Liver (tissue), 9 donors: ENCODE data around the gene KCNJ15. TPM values are rescaled to one million over a fixed set of nuclear protein-coding genes. Genes with fewer than 3 reads are reported as not detected.

ENCODE experiments used
- DNase-seq: peaks from one replicate; pipeline ENCODE4 v3.0.0-alpha.2; 2017; ENCODE audit warnings: low spot score
- H3K27ac ChIP-seq, 2 donors: one replicate each; pipeline ENCODE4 v1.7.0; 2013; ENCODE audit warnings: inconsistent platforms in 2 of 2, low read length in 2 of 2, control low read depth in 1 of 2, low read depth in 1 of 2, mild to moderate bottlenecking in 1 of 2
- H3K27me3 ChIP-seq, 4 donors: one replicate each; pipeline versions ENCODE4 v1.6.1 to v1.7.0; 2013; ENCODE audit warnings: low read length in 3 of 4, inconsistent platforms in 1 of 4, mild to moderate bottlenecking in 1 of 4, moderate library complexity in 1 of 4; ENCODE audit not compliant: control insufficient read depth in 4 of 4, insufficient read depth in 4 of 4
- H3K36me3 ChIP-seq, 4 donors: one replicate each; pipeline versions ENCODE4 v1.6.1 to v1.7.0; 2013; ENCODE audit warnings: low read length in 3 of 4, mild to moderate bottlenecking in 3 of 4, low read depth in 1 of 4, moderate library complexity in 1 of 4; ENCODE audit not compliant: control insufficient read depth in 4 of 4, insufficient read depth in 3 of 4
- H3K4me1 ChIP-seq, 4 donors: one replicate each; pipeline versions ENCODE4 v1.6.1 to v1.7.0; 2013; ENCODE audit warnings: low read length in 3 of 4, mild to moderate bottlenecking in 3 of 4, moderate library complexity in 1 of 4; ENCODE audit not compliant: control insufficient read depth in 4 of 4, insufficient read depth in 4 of 4
- H3K4me3 ChIP-seq, 3 donors: one replicate each; pipeline versions ENCODE4 v1.6.1 to v1.7.0; 2013; ENCODE audit warnings: low read length in 3 of 3, control low read depth in 1 of 3, low read depth in 1 of 3, mild to moderate bottlenecking in 1 of 3
- H3K9ac ChIP-seq, 2 donors: one replicate each; pipeline ENCODE4 v1.7.0; 2013; ENCODE audit warnings: low read length in 2 of 2, mild to moderate bottlenecking in 2 of 2, moderate library complexity in 2 of 2, control low read depth in 1 of 2, low read depth in 1 of 2
- H3K9me3 ChIP-seq, 4 donors: one replicate each; pipeline versions ENCODE4 v1.6.1 to v1.7.0; 2013; ENCODE audit warnings: low read length in 3 of 4; ENCODE audit not compliant: control insufficient read depth in 4 of 4
- CTCF ChIP-seq: fragments of 150-350 bp; IDR thresholded peaks from 2 replicates; pipeline ENCODE4 v1.5.1; 2017; ENCODE audit warnings: improper control_type of control experiment, low read depth, low read length; ENCODE audit not compliant: missing input control
- EGR1 ChIP-seq, 2 donors: IDR thresholded peaks; 2 replicates each; pipeline ENCODE4 v1.6.1; 2016 to 2018; ENCODE audit warnings: antibody characterized with exemption in 2 of 2, low read depth in 2 of 2
- FOXA1 ChIP-seq: IDR thresholded peaks from 2 replicates; pipeline ENCODE4 v1.6.1; 2016; ENCODE audit warnings: antibody characterized with exemption
- FOXA2 ChIP-seq: IDR thresholded peaks from 2 replicates; pipeline ENCODE4 v1.6.1; 2016; ENCODE audit warnings: antibody characterized with exemption
- GABPA ChIP-seq, 2 donors: IDR thresholded peaks in 1 of 2; conservative IDR thresholded peaks in 1 of 2; 2 replicates each; pipeline ENCODE4 v1.6.1; 2016; ENCODE audit warnings: antibody characterized with exemption in 2 of 2, mild to moderate bottlenecking in 1 of 2, moderate library complexity in 1 of 2
- HNF4A ChIP-seq, 2 donors: conservative IDR thresholded peaks; 2 replicates each; pipeline ENCODE4 v1.6.1; 2016; ENCODE audit warnings: antibody characterized with exemption in 2 of 2, mild to moderate bottlenecking in 2 of 2
- HNF4G ChIP-seq: IDR thresholded peaks from 2 replicates; pipeline ENCODE4 v1.6.1; 2016; ENCODE audit warnings: antibody characterized with exemption
- JUND ChIP-seq, 2 donors: IDR thresholded peaks; 2 replicates each; pipeline ENCODE4 v1.6.1; 2016; ENCODE audit warnings: antibody characterized with exemption in 2 of 2
- MAX ChIP-seq: IDR thresholded peaks from 2 replicates; pipeline ENCODE4 v1.6.1; 2016; ENCODE audit warnings: antibody characterized with exemption
- NR2F2 ChIP-seq: IDR thresholded peaks from 2 replicates; pipeline ENCODE4 v1.6.1; 2016; ENCODE audit warnings: antibody characterized with exemption
- RAD21 ChIP-seq, 2 donors: IDR thresholded peaks; 2 replicates each; pipeline ENCODE4 v1.6.1; 2016; ENCODE audit warnings: antibody characterized with exemption in 2 of 2, mild to moderate bottlenecking in 2 of 2
- RXRA ChIP-seq, 2 donors: IDR thresholded peaks; 2 replicates each; pipeline ENCODE4 v1.6.1; 2017 to 2018; ENCODE audit warnings: antibody characterized with exemption in 2 of 2, mild to moderate bottlenecking in 1 of 2
- SP1 ChIP-seq: IDR thresholded peaks from 2 replicates; pipeline ENCODE4 v1.6.1; 2018; ENCODE audit warnings: antibody characterized with exemption, mild to moderate bottlenecking
- TAF1 ChIP-seq: conservative IDR thresholded peaks from 2 replicates; pipeline ENCODE4 v1.6.1; 2016; ENCODE audit warnings: antibody characterized with exemption, mild to moderate bottlenecking
- YY1 ChIP-seq: IDR thresholded peaks from 2 replicates; pipeline ENCODE4 v1.6.1; 2016; ENCODE audit warnings: antibody characterized with exemption, mild to moderate bottlenecking
- WGBS: extraction: QIAGEN DNeasy Blood & Tissue Kit; methylation state at CpG from one replicate; pipeline ENCODE4 v1.1.7; 2013; 5-methylcytosine and 5-hydroxymethylcytosine counted together
- polyA plus RNA-seq, 2 donors: library from polyadenylated mRNA; stranded (reverse) in 1 of 2; unstranded in 1 of 2; fragments of 200-250 nt in 1 of 2; fragments of >200 nt in 1 of 2; fragmentation: Nextera tagmentation in 1 of 2; extraction: Ambion mirVana in 1 of 2; gene quantifications; one replicate each; pipeline versions ENCODE4 v1.2.1 to v1.2.3, GENCODE V29; 2013 to 2015
- total RNA-seq, 2 donors: library from RNA; depleted of rRNA; stranded (reverse); fragments of >200 nt; gene quantifications; one replicate each; pipeline ENCODE4 v1.2.3, GENCODE V29; 2014
- TF ChIP-seq, protein P1 (sequence below): IDR thresholded peaks from 2 replicates; pipeline ENCODE4 v1.6.1; 2016; ENCODE audit warnings: antibody characterized with exemption
- donor health status: healthy.
- donor health status: healthy.
- donor health status: healthy.
- donor health status: healthy.
- donor health status: healthy.

The KCNJ15 gene
- total and polyA plus RNA-seq, 4 donors = 0.61 to 4.8 (median 2.2) TPM

GRCh38 chr21:38291874-38292273 lies 35.1 kb downstream of the KCNJ15 start:
- Histone ChIP-seq H3K4me3 (no peak overlapping the region), H3K27ac (peak overlapping the region in 1 of 2 donors; percentile 38), H3K4me1 (peaks cover 4 to 31% (median 21%) of the 10 kb centered on the region in 4 donors), H3K27me3 (no peaks in the 10 kb centered on the region), H3K36me3 (no peaks in the 10 kb centered on the region), H3K9me3 (no peaks in the 10 kb centered on the region), H3K9ac (no peak overlapping the region)
- TF ChIP-seq RAD21 (IDR thresholded peaks at IDR 0.05) (no peak), EGR1 (IDR thresholded peaks at IDR 0.05; ENCODE audit: low read depth in 2 of 2) (no peak), HNF4A (conservative IDR thresholded peaks at IDR 0.05) (no peak), TAF1 (no peak), MAX (no peak), FOXA2 (no peak), NR2F2 (no peak), SP1 (no peak), YY1 (no peak), JUND (IDR thresholded peaks at IDR 0.05) (no peak), CTCF (no peak), GABPA (IDR thresholded peaks at IDR 0.05 in 1 of 2, conservative IDR thresholded peaks at IDR 0.05 in 1 of 2) (no peak)
- TF ChIP-seq, protein P1, sequence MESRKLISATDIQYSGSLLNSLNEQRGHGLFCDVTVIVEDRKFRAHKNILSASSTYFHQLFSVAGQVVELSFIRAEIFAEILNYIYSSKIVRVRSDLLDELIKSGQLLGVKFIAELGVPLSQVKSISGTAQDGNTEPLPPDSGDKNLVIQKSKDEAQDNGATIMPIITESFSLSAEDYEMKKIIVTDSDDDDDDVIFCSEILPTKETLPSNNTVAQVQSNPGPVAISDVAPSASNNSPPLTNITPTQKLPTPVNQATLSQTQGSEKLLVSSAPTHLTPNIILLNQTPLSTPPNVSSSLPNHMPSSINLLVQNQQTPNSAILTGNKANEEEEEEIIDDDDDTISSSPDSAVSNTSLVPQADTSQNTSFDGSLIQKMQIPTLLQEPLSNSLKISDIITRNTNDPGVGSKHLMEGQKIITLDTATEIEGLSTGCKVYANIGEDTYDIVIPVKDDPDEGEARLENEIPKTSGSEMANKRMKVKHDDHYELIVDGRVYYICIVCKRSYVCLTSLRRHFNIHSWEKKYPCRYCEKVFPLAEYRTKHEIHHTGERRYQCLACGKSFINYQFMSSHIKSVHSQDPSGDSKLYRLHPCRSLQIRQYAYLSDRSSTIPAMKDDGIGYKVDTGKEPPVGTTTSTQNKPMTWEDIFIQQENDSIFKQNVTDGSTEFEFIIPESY = no peak
- DNase-seq = no peak
- 92% methylated on average over 5 of the region's 5 CpGs for WGBS

DNA sequence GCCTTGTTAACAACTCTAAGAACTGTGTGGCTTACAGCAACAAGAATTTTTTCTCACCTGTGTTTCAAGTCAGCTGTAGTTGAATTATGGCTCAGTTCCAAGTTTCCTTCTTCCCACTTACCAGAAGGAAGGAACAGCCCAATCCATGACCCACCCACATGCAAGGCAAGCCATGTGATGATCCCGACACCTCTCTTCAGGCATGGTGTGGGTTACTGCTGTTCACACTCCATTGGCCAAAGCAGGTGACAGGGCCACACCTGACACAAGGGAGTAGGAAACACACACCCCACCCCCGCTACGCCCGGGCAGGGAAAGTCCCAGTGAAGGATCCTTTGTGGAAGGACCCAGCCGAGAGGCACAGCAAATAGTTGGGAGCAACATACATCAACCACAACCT lies 36.3 kb downstream of the KCNJ15 start:
- TF ChIP-seq SP1 (no peak), FOXA1 (no peak), MAX (no peak), GABPA (IDR thresholded peaks at IDR 0.05 in 1 of 2, conservative IDR thresholded peaks at IDR 0.05 in 1 of 2) (no peak), HNF4G (no peak), RXRA (IDR thresholded peaks at IDR 0.05) (no peak)
- TF ChIP-seq, protein P1 = no peak
- Histone ChIP-seq H3K4me3 (no peak overlapping the region), H3K9me3 (no peaks in the 10 kb centered on the region), H3K4me1 (peaks cover 4 to 31% (median 21%) of the 10 kb centered on the region in 4 donors), H3K27me3 (no peaks in the 10 kb centered on the region), H3K9ac (no peak overlapping the region), H3K36me3 (no peaks in the 10 kb centered on the region), H3K27ac (peak overlapping the region; percentile 50 to 65)
- no peak for DNase-seq
- 69% methylated on average over 5 of the region's 5 CpGs for WGBS
